ENCODE measurements around the gene FNTB. TPM values are rescaled to one million over a fixed set of nuclear protein-coding genes. Genes with fewer than 3 reads are reported as not detected.

The FNTB gene
- total RNA-seq, 4 donors from 2014 or later, result 11.9 to 25.6 (median 17.6) TPM

GRCh38 chr14:64944861-64945260 lies 41.8 kb upstream of the FNTB start:
- Histone ChIP-seq H3K4me1 (peaks cover 0 to 11% (median 0%) of the 10 kb centered on the region in 4 donors), H3K36me3 (peaks cover 0 to 12% (median 0%) of the 10 kb centered on the region in 3 donors), H3K4me3 (no peak overlapping the region), H3K27me3 (no peaks in the 10 kb centered on the region), H3K9me3 (no peaks in the 10 kb centered on the region), H3K27ac (no peak overlapping the region)
- DNase-seq, result peak in 1 of 3 donors; percentile 25
- TF ChIP-seq, protein P1, sequence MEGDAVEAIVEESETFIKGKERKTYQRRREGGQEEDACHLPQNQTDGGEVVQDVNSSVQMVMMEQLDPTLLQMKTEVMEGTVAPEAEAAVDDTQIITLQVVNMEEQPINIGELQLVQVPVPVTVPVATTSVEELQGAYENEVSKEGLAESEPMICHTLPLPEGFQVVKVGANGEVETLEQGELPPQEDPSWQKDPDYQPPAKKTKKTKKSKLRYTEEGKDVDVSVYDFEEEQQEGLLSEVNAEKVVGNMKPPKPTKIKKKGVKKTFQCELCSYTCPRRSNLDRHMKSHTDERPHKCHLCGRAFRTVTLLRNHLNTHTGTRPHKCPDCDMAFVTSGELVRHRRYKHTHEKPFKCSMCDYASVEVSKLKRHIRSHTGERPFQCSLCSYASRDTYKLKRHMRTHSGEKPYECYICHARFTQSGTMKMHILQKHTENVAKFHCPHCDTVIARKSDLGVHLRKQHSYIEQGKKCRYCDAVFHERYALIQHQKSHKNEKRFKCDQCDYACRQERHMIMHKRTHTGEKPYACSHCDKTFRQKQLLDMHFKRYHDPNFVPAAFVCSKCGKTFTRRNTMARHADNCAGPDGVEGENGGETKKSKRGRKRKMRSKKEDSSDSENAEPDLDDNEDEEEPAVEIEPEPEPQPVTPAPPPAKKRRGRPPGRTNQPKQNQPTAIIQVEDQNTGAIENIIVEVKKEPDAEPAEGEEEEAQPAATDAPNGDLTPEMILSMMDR (IDR thresholded peaks at IDR 0.05), result no peak
- TF ChIP-seq POLR2A (IDR thresholded peaks at IDR 0.05), result no peak

DNA sequence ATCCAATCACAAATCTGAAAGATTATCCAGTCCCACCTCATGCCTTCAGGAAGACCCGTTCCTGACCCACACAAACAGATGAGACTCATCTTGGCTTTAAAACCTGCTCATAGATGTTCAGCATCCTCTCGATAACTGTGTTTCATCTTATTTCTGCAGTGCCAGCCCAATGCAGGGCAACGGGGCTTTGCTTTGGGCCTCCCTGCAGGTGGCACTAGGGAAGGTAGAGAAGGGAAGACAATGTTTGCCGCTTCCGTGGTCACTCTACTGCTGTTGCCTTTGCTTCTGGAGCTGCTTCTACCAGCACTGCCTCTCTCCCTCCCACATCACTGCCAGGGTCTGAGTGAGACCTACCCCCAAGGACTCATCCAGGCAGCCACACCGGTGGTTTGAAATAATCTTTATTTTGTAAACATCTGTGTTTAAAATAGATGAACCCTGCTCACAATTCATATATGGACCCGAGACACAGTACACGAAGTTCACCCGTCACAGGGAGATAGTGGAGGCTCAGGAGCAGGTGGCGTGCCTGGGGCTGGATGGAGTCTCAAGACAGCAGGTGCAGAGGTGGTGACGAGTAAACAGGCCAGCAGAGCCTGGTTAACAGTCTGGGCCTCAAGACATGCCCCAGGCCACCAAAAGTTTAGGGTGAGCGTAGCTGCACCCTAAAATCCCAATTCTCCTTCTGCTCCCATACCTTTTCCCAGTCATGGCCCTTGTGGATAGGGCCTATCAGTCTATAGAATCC lies 41.1 kb upstream of the FNTB start:
- H3K36me3 ChIP-seq, result peaks cover 0 to 12% (median 0%) of the 10 kb centered on the region in 3 donors
- DNase-seq, result peak in 1 of 3 donors; percentile 38

DNA sequence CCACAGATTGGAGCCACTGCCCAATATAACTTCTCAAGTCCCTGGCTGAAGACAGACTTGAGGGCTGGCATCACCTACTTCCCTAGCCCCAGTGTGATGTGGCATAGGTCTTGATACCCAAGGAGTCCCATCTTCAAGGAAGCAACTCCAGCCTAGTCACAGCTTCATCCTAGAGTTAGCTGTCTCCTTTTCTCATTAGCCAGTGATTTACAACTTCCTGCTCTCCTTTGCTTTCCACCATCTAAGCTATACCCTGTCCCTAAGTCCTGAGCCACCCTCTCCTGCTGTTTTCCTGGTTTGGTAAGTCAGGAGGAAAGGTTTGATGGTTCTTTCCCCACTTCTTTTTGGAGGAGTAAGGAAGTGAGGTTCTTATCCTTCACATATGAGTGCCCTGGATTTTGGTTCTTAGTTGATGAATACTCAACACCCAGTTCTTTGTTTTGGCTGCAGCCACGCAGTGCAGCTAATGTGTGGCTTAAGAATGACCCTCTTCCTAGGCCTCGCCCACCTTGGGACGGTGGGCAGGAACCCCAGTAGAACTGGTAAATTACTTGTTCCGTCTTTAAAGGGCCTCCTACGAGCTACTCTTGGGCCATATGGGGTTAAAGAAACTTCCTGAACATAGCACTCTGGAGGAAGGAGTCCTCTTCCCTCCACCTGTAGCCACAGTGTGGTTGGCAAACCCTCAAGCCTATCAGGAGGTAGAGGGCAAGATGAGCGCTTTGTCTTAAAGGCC lies 40.2 kb upstream of the FNTB start:
- TF ChIP-seq, protein P1 (IDR thresholded peaks at IDR 0.05), result no peak
- no peak for TF ChIP-seq POLR2A (IDR thresholded peaks at IDR 0.05)
- H3K27ac ChIP-seq, result no peak overlapping the region
- H3K27me3 ChIP-seq, result no peaks in the 10 kb centered on the region
- no peak overlapping the region for H3K4me3 ChIP-seq
- H3K9me3 ChIP-seq, result no peaks in the 10 kb centered on the region
- peaks cover 0 to 11% (median 0%) of the 10 kb centered on the region in 4 donors for H3K4me1 ChIP-seq
- peak in 1 of 3 donors; percentile 19 for DNase-seq
- peaks cover 0 to 12% (median 0%) of the 10 kb centered on the region in 3 donors for H3K36me3 ChIP-seq

More for the DNA sequence above, 41.1 kb upstream of the FNTB start:
- Histone ChIP-seq H3K27me3 (no peaks in the 10 kb centered on the region), H3K9me3 (no peaks in the 10 kb centered on the region), H3K27ac (no peak overlapping the region), H3K4me1 (peaks cover 0 to 11% (median 0%) of the 10 kb centered on the region in 4 donors), H3K4me3 (no peak overlapping the region)
- TF ChIP-seq, protein P1 (IDR thresholded peaks at IDR 0.05), result no peak
- TF ChIP-seq POLR2A (IDR thresholded peaks at IDR 0.05), result no peak

DNA sequence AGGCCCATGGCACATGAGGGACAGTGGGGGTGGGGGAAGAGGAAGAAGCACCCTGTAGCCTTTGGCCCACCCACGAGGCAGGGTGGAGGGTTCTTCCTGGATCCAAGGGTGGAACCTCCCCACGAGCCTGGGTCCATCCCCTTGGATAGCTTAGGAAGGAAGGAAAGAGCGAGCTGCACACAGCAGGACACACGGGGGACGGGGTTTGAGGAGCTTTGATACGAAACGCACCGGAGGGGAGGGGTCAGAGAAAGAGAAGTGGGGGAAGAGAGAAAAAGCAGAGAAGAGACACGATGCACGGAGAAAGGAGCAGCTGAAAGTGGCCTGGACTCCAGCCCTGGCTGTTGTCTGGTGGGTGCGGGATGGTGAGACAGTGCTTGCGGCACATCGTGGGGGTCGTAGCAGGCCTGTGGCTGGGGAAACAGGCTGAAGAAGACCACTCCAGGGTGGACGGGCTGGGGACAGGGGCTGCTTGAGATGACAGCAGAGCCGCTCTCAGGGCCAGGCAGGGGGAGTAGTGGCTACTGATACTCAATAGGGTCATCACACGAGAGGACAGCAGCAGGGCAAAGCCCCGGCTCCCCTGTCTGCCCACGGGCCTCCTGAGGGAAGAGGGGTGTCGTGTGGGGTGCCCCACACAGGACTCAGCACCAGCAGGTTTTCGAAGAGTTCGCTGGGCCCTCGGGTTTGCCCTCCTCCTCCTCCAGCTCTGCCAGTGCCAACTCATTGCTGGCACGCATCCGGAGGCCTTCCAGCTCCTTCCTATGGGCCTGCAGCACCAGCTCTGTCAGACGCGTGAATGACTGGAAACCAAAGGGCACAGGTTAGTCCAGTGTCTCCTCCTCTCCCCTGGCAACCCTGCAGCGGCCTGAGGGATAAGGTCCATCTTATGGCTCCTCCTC lies 38.7 kb upstream of the FNTB start:
- peaks cover 0 to 10% (median 0%) of the 10 kb centered on the region in 4 donors for H3K4me1 ChIP-seq
- H3K27me3 ChIP-seq, result no peaks in the 10 kb centered on the region
- TF ChIP-seq POLR2A (IDR thresholded peaks at IDR 0.05), result no peak
- TF ChIP-seq, protein P1 (IDR thresholded peaks at IDR 0.05), result no peak
- H3K4me3 ChIP-seq, result no peak overlapping the region
- no peaks in the 10 kb centered on the region for H3K9me3 ChIP-seq
- H3K27ac ChIP-seq, result peak overlapping the region in 1 of 4 donors; percentile 58
- DNase-seq, result peak in 2 of 3 donors; percentile 64 to 70
- peaks cover 0 to 18% (median 0%) of the 10 kb centered on the region in 3 donors for H3K36me3 ChIP-seq

- H3K27ac ChIP-seq, result no peak overlapping the region
- DNase-seq, result peak in 1 of 3 donors; percentile 22
- TF ChIP-seq, protein P1 (IDR thresholded peaks at IDR 0.05), result no peak
- no peak for TF ChIP-seq POLR2A (IDR thresholded peaks at IDR 0.05)
- peaks cover 0 to 3% (median 0%) of the 10 kb centered on the region in 4 donors for H3K4me1 ChIP-seq
- no peak overlapping the region for H3K4me3 ChIP-seq
- no peaks in the 10 kb centered on the region for H3K27me3 ChIP-seq
- no peaks in the 10 kb centered on the region for H3K9me3 ChIP-seq
- H3K36me3 ChIP-seq, result peaks cover 0 to 18% (median 0%) of the 10 kb centered on the region in 3 donors
These were observed 38.0 kb upstream of the FNTB start for GRCh38 chr14:64948612-64949210.
